ENCODE measurements around the gene CLIP2.
"Not testable (repeated sequence)": the region's sequence is repeated elsewhere in the genome, so short reads cannot be mapped to it uniquely, and the experiment has no call there.

Gene CLIP2

DNA sequence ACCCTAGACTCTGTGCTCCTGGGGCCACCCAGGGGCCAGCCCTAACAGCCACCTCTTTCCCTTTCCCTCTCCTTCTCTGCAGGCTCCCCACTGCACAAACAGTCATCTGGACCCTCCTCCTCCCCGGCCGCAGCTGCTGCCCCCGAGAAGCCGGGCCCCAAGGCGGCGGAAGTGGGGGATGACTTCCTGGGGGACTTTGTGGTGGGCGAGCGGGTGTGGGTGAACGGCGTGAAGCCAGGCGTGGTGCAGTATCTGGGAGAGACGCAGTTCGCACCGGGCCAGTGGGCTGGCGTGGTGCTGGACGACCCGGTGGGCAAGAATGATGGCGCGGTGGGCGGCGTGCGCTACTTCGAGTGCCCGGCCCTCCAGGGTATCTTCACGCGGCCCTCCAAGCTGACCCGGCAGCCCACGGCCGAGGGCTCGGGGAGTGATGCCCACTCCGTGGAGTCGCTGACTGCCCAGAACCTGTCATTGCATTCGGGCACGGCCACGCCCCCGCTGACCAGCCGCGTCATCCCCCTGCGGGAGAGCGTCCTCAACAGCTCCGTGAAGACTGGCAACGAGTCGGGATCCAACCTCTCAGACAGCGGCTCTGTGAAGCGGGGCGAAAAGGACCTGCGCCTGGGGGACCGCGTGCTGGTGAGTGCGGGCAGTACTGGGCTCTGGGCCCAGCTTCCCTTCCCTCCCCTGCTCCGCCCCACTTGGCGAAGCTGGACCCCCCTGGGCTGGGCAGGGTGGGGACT, 49.3 kb downstream of the CLIP2 start:
- H3K9me3 ChIP-seq (ENCODE audit: control insufficient read depth, insufficient read depth, low read depth, low read length): no peaks in the 10 kb centered on the region
- ChIA-PET CTCF (interaction anchor here (1.7 kb wide), 1 partner anchor 62 kb away, joined by 4 read pairs; no protein-coding TSS in a partner anchor), POLR2A (no interaction called here)
- H3K4me1 ChIP-seq (ENCODE audit: control insufficient read depth, insufficient read depth, low read length): no peaks in the 10 kb centered on the region
- no peak overlapping the region for H3K4me3 ChIP-seq (ENCODE audit: low read depth, low read length)
- H3K36me3 ChIP-seq (ENCODE audit: control insufficient read depth in 2 of 2, insufficient read depth in 1 of 2, low read length in 2 of 2): no peaks in the 10 kb centered on the region
- no peak overlapping the region for H3K27ac ChIP-seq (ENCODE audit: extremely low read depth, low read depth, low read length)
- TF ChIP-seq ZNF621 (tag by site-specific recombination; IDR thresholded peaks at IDR 0.05) (no peak), ZNF302 (tag by site-specific recombination; IDR thresholded peaks at IDR 0.05; ENCODE audit: low read depth) (no peak), ZNF2 (tag by site-specific recombination; IDR thresholded peaks at IDR 0.05) (no peak), ZSCAN4 (tag by site-specific recombination; IDR thresholded peaks at IDR 0.05) (no peak), ZNF335 (tag by site-specific recombination; conservative IDR thresholded peaks at IDR 0.05) (no peak), ZNF549 (tag by site-specific recombination; IDR thresholded peaks at IDR 0.05) (no peak), ZNF354C (tag by site-specific recombination; IDR thresholded peaks at IDR 0.05; ENCODE audit: borderline replicate concordance, low read depth) (no peak), ZNF560 (tag by site-specific recombination; IDR thresholded peaks at IDR 0.05; ENCODE audit: borderline replicate concordance) (no peak), GLI2 (tag by site-specific recombination; IDR thresholded peaks at IDR 0.05; ENCODE audit: borderline replicate concordance, low read depth) (no peak)
- TF ChIP-seq, protein P1, sequence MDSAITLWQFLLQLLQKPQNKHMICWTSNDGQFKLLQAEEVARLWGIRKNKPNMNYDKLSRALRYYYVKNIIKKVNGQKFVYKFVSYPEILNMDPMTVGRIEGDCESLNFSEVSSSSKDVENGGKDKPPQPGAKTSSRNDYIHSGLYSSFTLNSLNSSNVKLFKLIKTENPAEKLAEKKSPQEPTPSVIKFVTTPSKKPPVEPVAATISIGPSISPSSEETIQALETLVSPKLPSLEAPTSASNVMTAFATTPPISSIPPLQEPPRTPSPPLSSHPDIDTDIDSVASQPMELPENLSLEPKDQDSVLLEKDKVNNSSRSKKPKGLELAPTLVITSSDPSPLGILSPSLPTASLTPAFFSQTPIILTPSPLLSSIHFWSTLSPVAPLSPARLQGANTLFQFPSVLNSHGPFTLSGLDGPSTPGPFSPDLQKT (IDR thresholded peaks at IDR 0.05; ENCODE audit: borderline replicate concordance, low read depth, low read length): no peak

- TF ChIP-seq ZNF121 (tag by site-specific recombination; IDR thresholded peaks at IDR 0.05): 0 out of 2 replicates have a peak, but pooled peaks have one; percentile 23
- CTCF ChIA-PET: interaction anchor here (1.7 kb wide), 1 partner anchor 61 kb away, joined by 4 read pairs; no protein-coding TSS in a partner anchor
- H3K4me1 ChIP-seq (ENCODE audit: control insufficient read depth, insufficient read depth, low read length); H3K27ac ChIP-seq (ENCODE audit: extremely low read depth, low read depth, low read length); H3K36me3 ChIP-seq (ENCODE audit: control insufficient read depth in 2 of 2, insufficient read depth in 1 of 2, low read length in 2 of 2); POLR2A ChIA-PET; H3K9me3 ChIP-seq (ENCODE audit: control insufficient read depth, insufficient read depth, low read depth, low read length); H3K4me3 ChIP-seq (ENCODE audit: low read depth, low read length): not testable (repeated sequence)
Measured at GRCh38 chr7:74339648-74340047, 50.4 kb downstream of the CLIP2 start.

DNA sequence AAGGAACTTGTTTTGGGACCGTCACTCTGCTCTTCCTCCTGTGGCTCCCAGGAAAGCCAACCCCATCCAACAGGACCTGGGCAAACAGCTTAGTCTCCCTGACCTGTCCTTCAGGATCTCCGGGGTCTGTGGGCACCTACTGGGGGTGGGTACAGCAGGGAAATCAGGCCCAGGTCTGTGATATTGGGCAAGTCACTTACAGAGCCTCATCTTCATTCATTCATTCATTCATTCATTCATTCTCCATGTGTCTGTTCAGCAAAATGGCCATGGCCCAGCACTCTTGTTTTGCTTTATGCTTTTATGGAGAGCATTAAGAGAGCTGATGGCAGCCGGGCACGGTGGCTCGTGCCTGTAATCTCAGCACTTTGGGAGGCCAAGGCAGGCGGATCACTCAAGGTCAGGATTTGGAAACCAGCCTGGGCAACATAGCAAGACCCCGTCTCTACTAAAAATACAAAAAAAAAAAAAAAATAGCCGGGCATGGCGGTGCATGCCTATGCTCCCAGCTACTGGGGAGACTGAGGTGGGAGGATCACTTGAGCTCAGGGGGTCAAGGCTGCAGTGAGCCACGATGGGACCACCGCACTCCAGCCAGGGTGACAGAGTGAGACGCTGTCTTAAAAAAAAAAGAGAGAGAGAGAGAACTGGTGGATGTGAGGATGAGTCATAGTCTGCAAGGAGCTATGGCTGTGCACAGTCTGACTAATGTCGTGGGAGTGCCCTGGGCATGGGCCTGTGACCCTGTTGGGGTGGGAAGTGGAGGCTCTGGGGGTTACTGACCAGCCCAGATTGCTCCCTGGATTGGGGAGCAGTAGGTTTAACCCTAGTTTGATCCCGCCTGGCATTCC, 54.3 kb downstream of the CLIP2 start:
- Histone ChIP-seq H3K4me1 (ENCODE audit: control insufficient read depth, insufficient read depth, low read length) (no peaks in the 10 kb centered on the region), H3K27ac (ENCODE audit: extremely low read depth, low read depth, low read length) (no peak overlapping the region), H3K9me3 (ENCODE audit: control insufficient read depth, insufficient read depth, low read depth, low read length) (no peaks in the 10 kb centered on the region), H3K4me3 (ENCODE audit: low read depth, low read length) (no peak overlapping the region), H3K36me3 (ENCODE audit: control insufficient read depth in 2 of 2, insufficient read depth in 1 of 2, low read length in 2 of 2) (no peaks in the 10 kb centered on the region)
- ChIA-PET CTCF (no interaction called here), POLR2A (no interaction called here)
- TF ChIP-seq, protein P2, sequence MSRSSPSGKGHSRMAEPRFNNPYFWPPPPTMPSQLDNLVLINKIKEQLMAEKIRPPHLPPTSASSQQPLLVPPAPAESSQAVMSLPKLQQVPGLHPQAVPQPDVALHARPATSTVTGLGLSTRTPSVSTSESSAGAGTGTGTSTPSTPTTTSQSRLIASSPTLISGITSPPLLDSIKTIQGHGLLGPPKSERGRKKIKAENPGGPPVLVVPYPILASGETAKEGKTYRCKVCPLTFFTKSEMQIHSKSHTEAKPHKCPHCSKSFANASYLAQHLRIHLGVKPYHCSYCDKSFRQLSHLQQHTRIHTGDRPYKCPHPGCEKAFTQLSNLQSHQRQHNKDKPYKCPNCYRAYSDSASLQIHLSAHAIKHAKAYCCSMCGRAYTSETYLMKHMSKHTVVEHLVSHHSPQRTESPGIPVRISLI (tag by site-specific recombination; IDR thresholded peaks at IDR 0.05): 0 out of 2 replicates have a peak, but pooled peaks have one; percentile 30
- peak; percentile 49 for TF ChIP-seq ZNF121 (tag by site-specific recombination; IDR thresholded peaks at IDR 0.05)
- TF ChIP-seq ZBTB21 (tag by site-specific recombination; IDR thresholded peaks at IDR 0.05): no peak
- no peak for TF ChIP-seq ZNF664 (tag by site-specific recombination; IDR thresholded peaks at IDR 0.05)

All from HEK293 (cell line).